ENCODE results near the gene HNRNPL.
"Not testable (repeated sequence)": the region's sequence is repeated elsewhere in the genome, so short reads cannot be mapped to it uniquely, and the experiment has no call there.

The HNRNPL gene

GRCh38 chr19:38796154-38796553 lies 53.6 kb downstream of the HNRNPL start:
- DNase-seq, result no peak

GRCh38 chr19:38795549-38795948 lies 54.2 kb downstream of the HNRNPL start:
- no peak for DNase-seq

GRCh38 chr19:38793671-38794070 lies 56.1 kb downstream of the HNRNPL start:
- DNase-seq, result no peak

DNA sequence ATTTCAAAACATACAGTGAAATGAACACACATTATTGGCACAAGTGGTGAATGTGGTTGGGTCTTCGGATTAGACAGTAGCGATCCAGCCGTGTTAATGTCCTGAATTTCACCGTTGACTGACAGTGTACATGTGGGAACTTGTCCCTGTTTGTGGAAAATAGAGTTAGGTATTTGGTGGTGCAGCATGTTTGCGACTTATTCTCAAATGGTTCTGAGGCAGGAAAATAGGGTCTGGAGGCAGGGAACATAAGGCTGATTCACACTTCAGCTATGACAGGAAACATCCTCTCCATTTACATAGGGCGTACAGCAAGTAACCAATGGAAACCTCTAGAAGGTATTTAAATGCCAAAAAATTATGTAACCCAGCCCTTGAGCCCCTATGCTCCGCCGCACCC lies 56.6 kb downstream of the HNRNPL start:
- no peak for DNase-seq

DNA sequence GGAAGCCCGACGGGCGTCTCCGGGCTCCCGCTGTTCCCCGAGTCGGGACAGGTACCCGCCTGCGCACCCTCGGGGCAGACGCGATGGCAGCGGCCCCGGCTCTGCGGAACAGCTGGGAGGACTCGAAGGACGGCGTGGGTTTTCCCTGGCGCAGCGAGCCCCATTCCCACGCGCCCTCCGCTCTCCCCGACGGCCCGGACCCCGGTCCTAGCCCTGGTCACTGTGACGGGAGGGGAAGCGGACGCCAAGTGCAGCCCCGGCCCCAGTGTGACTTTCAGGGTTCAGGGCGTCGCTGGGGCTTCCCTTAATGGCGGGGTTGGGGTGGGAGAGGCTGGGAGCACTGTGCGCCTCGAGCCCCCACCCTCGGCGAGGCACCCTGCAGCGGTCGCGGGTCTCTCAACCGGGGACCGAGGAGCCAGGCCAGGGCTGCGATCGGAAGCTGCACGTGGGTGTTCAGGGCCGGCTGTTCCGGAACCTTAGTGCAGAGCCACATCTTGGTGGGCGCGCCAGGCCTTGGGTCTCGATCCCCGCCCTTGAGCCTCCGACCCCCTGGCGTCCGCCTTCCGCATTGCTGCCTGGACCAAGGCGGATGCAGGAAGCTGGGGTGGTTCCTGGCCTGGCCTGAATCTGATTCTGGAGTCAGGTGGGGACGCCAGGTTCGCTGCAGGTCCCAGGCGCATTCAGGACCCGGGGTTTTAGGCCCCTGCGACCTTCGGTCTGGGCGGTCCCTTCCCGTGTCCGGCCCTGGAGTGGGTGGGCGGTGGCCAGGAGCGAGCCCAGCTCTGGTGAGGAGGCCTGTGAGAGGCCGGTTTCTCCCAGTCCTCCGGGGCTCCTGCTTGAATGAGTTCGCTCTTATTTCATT lies 57.3 kb downstream of the HNRNPL start:
- no peak for DNase-seq

GRCh38 chr19:38791451-38792064 lies 58.2 kb downstream of the HNRNPL start:
- not testable (repeated sequence) for DNase-seq

DNA sequence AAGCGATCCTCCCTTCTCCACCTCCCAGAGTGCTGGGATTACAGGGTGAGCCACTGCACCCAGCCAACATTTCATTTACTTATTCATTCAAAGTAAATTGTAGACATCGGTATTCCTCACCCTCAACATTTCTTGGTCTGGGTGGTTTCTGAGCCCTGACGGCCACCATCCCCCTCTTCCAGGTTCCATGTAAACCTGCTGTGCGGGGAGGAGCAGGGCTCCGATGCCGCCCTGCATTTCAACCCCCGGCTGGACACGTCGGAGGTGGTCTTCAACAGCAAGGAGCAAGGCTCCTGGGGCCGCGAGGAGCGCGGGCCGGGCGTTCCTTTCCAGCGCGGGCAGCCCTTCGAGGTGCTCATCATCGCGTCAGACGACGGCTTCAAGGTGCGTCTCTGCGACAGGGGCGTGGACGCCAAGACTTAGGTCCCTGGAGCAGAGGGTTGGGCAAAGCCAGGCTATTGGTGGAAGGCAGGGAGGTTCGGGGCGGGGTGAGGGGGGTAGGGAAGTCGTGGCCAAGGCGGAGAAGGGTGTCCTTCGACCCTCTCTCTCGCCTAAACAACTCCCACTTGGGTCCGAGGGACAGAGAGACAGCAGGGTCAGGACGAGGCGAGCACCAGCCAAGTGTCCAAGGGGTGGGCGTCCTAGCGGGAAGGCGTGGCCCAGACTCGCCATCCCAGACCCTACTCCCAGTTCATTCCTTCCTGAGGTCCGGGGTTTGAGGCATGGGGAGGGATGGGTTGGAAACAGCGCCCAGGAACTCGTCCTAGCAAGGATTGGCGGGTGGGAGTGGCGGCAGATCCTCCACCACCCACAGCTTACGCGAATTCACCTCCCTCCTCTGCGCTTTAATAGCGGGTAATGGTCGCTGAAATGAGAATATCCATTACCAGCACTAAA lies 59.0 kb downstream of the HNRNPL start:
- not testable (repeated sequence) for DNase-seq

DNA sequence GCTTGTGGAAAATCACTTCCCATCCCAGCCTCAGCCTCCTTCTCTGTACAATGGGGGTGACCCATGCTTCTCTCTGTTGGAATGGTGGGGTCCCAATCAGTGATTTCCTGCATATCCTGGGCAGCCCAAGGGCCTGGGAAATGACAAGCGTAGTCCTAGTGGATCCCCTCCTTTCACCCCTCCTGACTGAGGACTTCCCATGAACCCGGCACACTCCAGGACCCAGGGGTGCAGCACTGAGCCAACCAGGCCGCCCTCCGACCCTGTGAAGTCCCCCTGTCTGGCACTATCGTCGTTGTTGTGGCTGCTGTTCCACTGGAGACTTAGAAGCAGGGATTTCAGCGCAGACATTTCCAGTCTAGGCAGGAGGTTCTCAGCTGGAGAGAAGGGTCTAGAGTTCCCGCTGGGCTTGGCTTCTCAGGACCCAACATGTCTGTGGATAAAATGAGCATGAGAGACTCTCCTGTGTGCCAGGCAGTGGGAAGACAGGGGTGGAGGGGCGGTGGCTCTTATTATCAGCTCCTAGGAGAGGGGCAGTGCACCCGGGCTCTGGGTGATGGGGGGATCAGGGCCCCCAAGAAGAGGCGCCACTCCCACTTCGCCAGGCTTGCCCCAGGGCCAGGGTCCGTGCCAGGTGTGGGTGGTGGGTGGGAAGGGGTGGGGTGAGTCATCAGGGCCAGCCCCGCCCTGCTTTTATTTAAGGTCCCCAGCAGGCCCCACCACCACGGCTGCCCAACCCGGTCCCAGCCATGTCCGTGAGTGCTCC lies 61.1 kb downstream of the HNRNPL start, which contains the start of gene LGALS7B:
Gene LGALS7B (plus strand): TSS at position 723 of the 766 bp plus-strand sequence. CDS start 27 bp downstream, at position 750.
- DNase-seq, result no peak

- no peak for DNase-seq
These were observed 63.1 kb downstream of the HNRNPL start for GRCh38 chr19:38786572-38787265.
